SU-DHL-6 (cell line): ENCODE data around the gene EPS8.

Source experiments
- CTCF ChIP-seq: fragments of 200-600 bp; sonication (generic); IDR thresholded peaks from one replicate; pipeline ENCODE4 v1.5.1; 2017; ENCODE audit warnings: antibody characterized with exemption, mild to moderate bottlenecking, low read length, moderate library complexity; ENCODE audit not compliant: insufficient read depth, poor library complexity, severe bottlenecking
- EZH2phosphoT487 ChIP-seq: fragments of 200-600 bp; sonication (generic), shearing (Covaris generic); conservative IDR thresholded peaks from 2 replicates; pipeline ENCODE4 v1.6.1; 2018; ENCODE audit warnings: mild to moderate bottlenecking, antibody characterized with exemption, low read length, moderate library complexity, mixed read lengths

GRCh38 chr12:15788233-15789219 is 662 bp downstream of the EPS8 start:
- TF ChIP-seq CTCF (no peak), EZH2phosphoT487 (no peak)
